Fibroblast of upper back skin (primary cell): ENCODE results near the gene TIE1.

Source experiments
- DNase-seq: peaks from one replicate; pipeline ENCODE4 v3.0.0-alpha.2; 2013

The TIE1 gene

GRCh38 chr1:43300378-43301094 is at the start of gene TIE1:
TSS of gene TIE1 (plus strand) at chr1:43300982. CDS start at chr1:43301072, 90 bp downstream.
- DNase-seq, result no peak

GRCh38 chr1:43251024-43251423 is 49.8 kb upstream of the TIE1 start:
- no peak for DNase-seq

GRCh38 chr1:43252225-43252624 is 48.6 kb upstream of the TIE1 start:
- no peak for DNase-seq

GRCh38 chr1:43253173-43253572 is 47.6 kb upstream of the TIE1 start:
- DNase-seq, result no peak

- DNase-seq, result no peak
Measured at GRCh38 chr1:43253876-43254275, 46.9 kb upstream of the TIE1 start.

GRCh38 chr1:43255438-43256210 is 45.2 kb upstream of the TIE1 start:
- DNase-seq, result no peak

GRCh38 chr1:43256675-43257570 is 43.9 kb upstream of the TIE1 start:
- DNase-seq, result no peak

- DNase-seq, result no peak
Measured at GRCh38 chr1:43258370-43258769, 42.4 kb upstream of the TIE1 start.

GRCh38 chr1:43265431-43265830 is 35.4 kb upstream of the TIE1 start:
- DNase-seq, result no peak

GRCh38 chr1:43266881-43267280 is 33.9 kb upstream of the TIE1 start:
- no peak for DNase-seq

GRCh38 chr1:43267291-43267805 is 33.4 kb upstream of the TIE1 start:
- peak; percentile 68 for DNase-seq

GRCh38 chr1:43267818-43268425 is 32.9 kb upstream of the TIE1 start:
- no peak for DNase-seq

GRCh38 chr1:43269627-43270375 is 31.0 kb upstream of the TIE1 start, which contains the start of gene TMEM125:
TSS of gene TMEM125 (plus strand) at chr1:43269983. CDS start at chr1:43272723, 2,740 bp downstream.
- no peak for DNase-seq

- DNase-seq, result no peak
Measured at GRCh38 chr1:43270421-43271095, 30.2 kb upstream of the TIE1 start.

GRCh38 chr1:43271186-43272118 is 29.3 kb upstream of the TIE1 start:
- peak; percentile 37 for DNase-seq

GRCh38 chr1:43272161-43272560 is 28.6 kb upstream of the TIE1 start:
- DNase-seq, result no peak

- no peak for DNase-seq
Measured at GRCh38 chr1:43272576-43273571, 27.9 kb upstream of the TIE1 start.

GRCh38 chr1:43273708-43274107 is 27.1 kb upstream of the TIE1 start:
- no peak for DNase-seq
